ENCODE data around the gene SREBF2.

The SREBF2 gene

GRCh38 chr22:41900652-41901312, 67.9 kb downstream of the SREBF2 start:
- DNase-seq (ENCODE audit: low read depth), result no peak
- no peak overlapping the region for H3K4me3 ChIP-seq (ENCODE audit: low read depth, low read length)
- no peak for TF ChIP-seq CTCF (IDR thresholded peaks at IDR 0.05; ENCODE audit: low read depth, low read length, missing control alignments)

- TF ChIP-seq CTCF (IDR thresholded peaks at IDR 0.05; ENCODE audit: low read depth, low read length, missing control alignments), result no peak
- no peak for DNase-seq (ENCODE audit: low read depth)
- H3K4me3 ChIP-seq (ENCODE audit: low read depth, low read length), result no peak overlapping the region
Observed at GRCh38 chr22:41902016-41902415, 69.1 kb downstream of the SREBF2 start.

- no peak for DNase-seq (ENCODE audit: low read depth)
- no peak overlapping the region for H3K4me3 ChIP-seq (ENCODE audit: low read depth, low read length)
- TF ChIP-seq CTCF (IDR thresholded peaks at IDR 0.05; ENCODE audit: low read depth, low read length, missing control alignments), result no peak
Observed at GRCh38 chr22:41902932-41903421, 70.1 kb downstream of the SREBF2 start.

- TF ChIP-seq CTCF (IDR thresholded peaks at IDR 0.05; ENCODE audit: low read depth, low read length, missing control alignments), result no peak
- DNase-seq (ENCODE audit: low read depth), result no peak
- H3K4me3 ChIP-seq (ENCODE audit: low read depth, low read length), result no peak overlapping the region
Observed at GRCh38 chr22:41904450-41905410, 71.8 kb downstream of the SREBF2 start.

GRCh38 chr22:41905411-41906202, 72.7 kb downstream of the SREBF2 start:
- DNase-seq (ENCODE audit: low read depth), result no peak
- H3K4me3 ChIP-seq (ENCODE audit: low read depth, low read length), result no peak overlapping the region
- no peak for TF ChIP-seq CTCF (IDR thresholded peaks at IDR 0.05; ENCODE audit: low read depth, low read length, missing control alignments)

- TF ChIP-seq CTCF (IDR thresholded peaks at IDR 0.05; ENCODE audit: low read depth, low read length, missing control alignments), result no peak
- H3K4me3 ChIP-seq (ENCODE audit: low read depth, low read length), result no peak overlapping the region
- DNase-seq (ENCODE audit: low read depth), result no peak
Observed at GRCh38 chr22:41906822-41907221, 73.9 kb downstream of the SREBF2 start.
